Measurements from ENCODE around the gene ALDH3B1.

The ALDH3B1 gene

GRCh38 chr11:68071281-68072048 is 61.3 kb downstream of the ALDH3B1 start:
- Histone ChIP-seq H3K36me3 (replicated peaks; ENCODE audit: low read depth, low read length) (peaks cover 46% of the 10 kb centered on the region), H2AFZ (ENCODE audit: low read depth, low read length) (no peak overlapping the region), H3K4me2 (ENCODE audit: low read length) (peak overlapping the region; percentile 7; the same call in 1 of the 2 replicates), H3K9me3 (ENCODE audit: insufficient read depth, low read length) (no peaks in the 10 kb centered on the region), H3K27me3 (ENCODE audit: low read depth, low read length) (no peaks in the 10 kb centered on the region), H3K27ac (ENCODE audit: low read length) (peak overlapping the region; percentile 58), H3K4me3 (ENCODE audit: low read length) (no peak overlapping the region), H3K9ac (ENCODE audit: low read length) (no peak overlapping the region), H3K4me1 (ENCODE audit: low read length) (peaks cover 11% of the 10 kb centered on the region), H3K79me2 (ENCODE audit: low read length) (no peaks in the 10 kb centered on the region), H4K20me1 (ENCODE audit: insufficient read depth, low read length) (peaks cover 4% of the 10 kb centered on the region)
- TF ChIP-seq EZH2phosphoT487 (IDR thresholded peaks at IDR 0.05; ENCODE audit: low read depth) = no peak
- TF ChIP-seq, protein P1, sequence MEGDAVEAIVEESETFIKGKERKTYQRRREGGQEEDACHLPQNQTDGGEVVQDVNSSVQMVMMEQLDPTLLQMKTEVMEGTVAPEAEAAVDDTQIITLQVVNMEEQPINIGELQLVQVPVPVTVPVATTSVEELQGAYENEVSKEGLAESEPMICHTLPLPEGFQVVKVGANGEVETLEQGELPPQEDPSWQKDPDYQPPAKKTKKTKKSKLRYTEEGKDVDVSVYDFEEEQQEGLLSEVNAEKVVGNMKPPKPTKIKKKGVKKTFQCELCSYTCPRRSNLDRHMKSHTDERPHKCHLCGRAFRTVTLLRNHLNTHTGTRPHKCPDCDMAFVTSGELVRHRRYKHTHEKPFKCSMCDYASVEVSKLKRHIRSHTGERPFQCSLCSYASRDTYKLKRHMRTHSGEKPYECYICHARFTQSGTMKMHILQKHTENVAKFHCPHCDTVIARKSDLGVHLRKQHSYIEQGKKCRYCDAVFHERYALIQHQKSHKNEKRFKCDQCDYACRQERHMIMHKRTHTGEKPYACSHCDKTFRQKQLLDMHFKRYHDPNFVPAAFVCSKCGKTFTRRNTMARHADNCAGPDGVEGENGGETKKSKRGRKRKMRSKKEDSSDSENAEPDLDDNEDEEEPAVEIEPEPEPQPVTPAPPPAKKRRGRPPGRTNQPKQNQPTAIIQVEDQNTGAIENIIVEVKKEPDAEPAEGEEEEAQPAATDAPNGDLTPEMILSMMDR (IDR thresholded peaks at IDR 0.05; ENCODE audit: low read depth, low read length) = no peak

DNA sequence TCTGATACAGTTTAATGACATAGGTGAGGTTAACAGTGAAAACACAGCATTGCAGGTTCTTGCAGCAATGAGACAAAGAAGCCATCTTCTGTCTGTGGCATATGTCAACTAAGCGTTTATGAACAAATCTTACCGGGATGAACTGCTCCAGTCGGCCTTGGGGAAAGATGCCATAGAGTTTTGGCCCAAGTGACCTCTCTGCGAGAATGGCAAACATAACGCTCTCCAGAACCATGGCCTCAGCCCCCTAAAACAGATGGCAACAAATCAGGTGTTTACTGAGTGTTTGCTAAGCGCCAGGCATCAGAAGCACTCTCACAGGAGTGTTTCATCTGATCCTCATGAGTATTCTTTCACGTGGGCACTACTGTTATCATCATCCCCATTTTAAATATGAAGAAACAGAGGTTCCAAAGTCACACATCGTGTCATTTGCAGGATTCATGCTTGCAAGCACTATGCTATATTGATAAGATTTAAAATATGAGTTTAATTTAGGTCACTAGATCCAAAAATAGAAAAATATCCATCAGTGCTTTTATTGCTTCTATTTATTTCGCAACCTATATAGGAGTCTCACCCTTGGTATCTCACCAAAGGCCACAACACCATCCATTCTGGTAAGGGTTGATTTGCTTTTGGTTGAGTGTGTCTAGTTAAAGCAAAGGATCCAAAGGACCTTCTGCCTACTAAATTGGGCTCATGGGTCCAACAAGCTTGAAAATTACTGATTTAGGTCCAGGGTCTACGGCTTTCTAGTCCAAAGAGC is 64.6 kb downstream of the ALDH3B1 start:
- Histone ChIP-seq H3K9ac (ENCODE audit: low read length) (no peak overlapping the region), H3K27ac (ENCODE audit: low read length) (no peak overlapping the region), H3K4me3 (ENCODE audit: low read length) (no peak overlapping the region), H3K4me2 (ENCODE audit: low read length) (no peak overlapping the region), H3K36me3 (replicated peaks; ENCODE audit: low read depth, low read length) (peaks cover 36% of the 10 kb centered on the region), H3K27me3 (ENCODE audit: low read depth, low read length) (no peaks in the 10 kb centered on the region), H3K79me2 (ENCODE audit: low read length) (no peaks in the 10 kb centered on the region), H4K20me1 (ENCODE audit: insufficient read depth, low read length) (peaks cover 6% of the 10 kb centered on the region), H2AFZ (ENCODE audit: low read depth, low read length) (no peak overlapping the region), H3K9me3 (ENCODE audit: insufficient read depth, low read length) (no peaks in the 10 kb centered on the region), H3K4me1 (ENCODE audit: low read length) (peaks cover 11% of the 10 kb centered on the region)
- TF ChIP-seq EZH2phosphoT487 (IDR thresholded peaks at IDR 0.05; ENCODE audit: low read depth) = no peak

DNA sequence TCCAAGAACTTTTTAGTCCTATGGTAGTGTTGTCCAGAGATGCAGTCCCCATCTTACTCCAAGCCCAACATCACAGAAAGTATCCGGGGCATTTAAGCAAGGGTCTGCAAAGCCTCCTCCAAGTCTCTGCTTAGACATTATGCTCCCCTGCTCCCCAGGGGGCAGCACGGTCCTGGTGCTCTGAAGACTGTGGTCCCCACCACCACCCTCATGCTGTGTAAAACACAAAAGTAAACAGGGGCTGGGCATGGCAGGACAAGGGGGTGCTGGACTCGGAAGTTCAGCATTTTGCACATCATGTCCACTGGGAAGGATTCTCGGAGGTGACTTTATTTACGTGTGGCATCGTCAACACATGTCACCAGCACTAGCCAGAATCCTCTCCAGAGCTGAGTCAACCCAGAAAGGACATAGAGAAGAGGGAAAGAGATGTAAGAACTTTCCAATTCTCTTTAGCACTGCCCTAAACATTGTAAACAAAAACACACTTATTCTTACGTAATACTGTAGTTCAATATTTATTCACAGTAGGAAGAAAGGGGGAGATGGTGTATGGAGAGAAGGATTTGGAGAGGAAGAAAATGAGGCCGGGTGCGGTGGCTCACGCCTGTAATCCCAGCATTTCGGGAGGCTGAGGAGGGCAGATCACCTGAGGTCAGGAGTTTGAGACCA is 66.4 kb downstream of the ALDH3B1 start:
- peaks cover 6% of the 10 kb centered on the region for H4K20me1 ChIP-seq (ENCODE audit: insufficient read depth, low read length)
- peaks cover 6% of the 10 kb centered on the region for H3K4me1 ChIP-seq (ENCODE audit: low read length)
- no peak for TF ChIP-seq EZH2phosphoT487 (IDR thresholded peaks at IDR 0.05; ENCODE audit: low read depth)
- TF ChIP-seq, protein P1 (IDR thresholded peaks at IDR 0.05; ENCODE audit: low read depth, low read length) = peak; percentile 43
- no peak overlapping the region for H3K27ac ChIP-seq (ENCODE audit: low read length)
- H3K9ac ChIP-seq (ENCODE audit: low read length) = no peak overlapping the region
- no peak overlapping the region for H3K4me2 ChIP-seq (ENCODE audit: low read length)
- no peak overlapping the region for H3K4me3 ChIP-seq (ENCODE audit: low read length)
- H3K79me2 ChIP-seq (ENCODE audit: low read length) = peaks cover 6% of the 10 kb centered on the region; the same call in 1 of the 2 replicates
- H3K9me3 ChIP-seq (ENCODE audit: insufficient read depth, low read length) = no peaks in the 10 kb centered on the region
- H3K36me3 ChIP-seq (replicated peaks; ENCODE audit: low read depth, low read length) = peaks cover 37% of the 10 kb centered on the region
- no peaks in the 10 kb centered on the region for H3K27me3 ChIP-seq (ENCODE audit: low read depth, low read length)
- H2AFZ ChIP-seq (ENCODE audit: low read depth, low read length) = no peak overlapping the region

GRCh38 chr11:68077617-68078582 is 67.8 kb downstream of the ALDH3B1 start:
- H3K79me2 ChIP-seq (ENCODE audit: low read length) = peaks cover 6% of the 10 kb centered on the region; the same call in 1 of the 2 replicates
- H4K20me1 ChIP-seq (ENCODE audit: insufficient read depth, low read length) = peaks cover 6% of the 10 kb centered on the region; the same call in 1 of the 2 replicates
- TF ChIP-seq, protein P1 (IDR thresholded peaks at IDR 0.05; ENCODE audit: low read depth, low read length) = no peak
- TF ChIP-seq EZH2phosphoT487 (IDR thresholded peaks at IDR 0.05; ENCODE audit: low read depth) = no peak
- H3K4me3 ChIP-seq (ENCODE audit: low read length) = no peak overlapping the region
- no peak overlapping the region for H3K27ac ChIP-seq (ENCODE audit: low read length)
- no peaks in the 10 kb centered on the region for H3K4me1 ChIP-seq (ENCODE audit: low read length)
- no peaks in the 10 kb centered on the region for H3K27me3 ChIP-seq (ENCODE audit: low read depth, low read length)
- peaks cover 35% of the 10 kb centered on the region for H3K36me3 ChIP-seq (replicated peaks; ENCODE audit: low read depth, low read length)
- H3K9me3 ChIP-seq (ENCODE audit: insufficient read depth, low read length) = no peaks in the 10 kb centered on the region
- no peak overlapping the region for H3K4me2 ChIP-seq (ENCODE audit: low read length)
- no peak overlapping the region for H3K9ac ChIP-seq (ENCODE audit: low read length)
- H2AFZ ChIP-seq (ENCODE audit: low read depth, low read length) = no peak overlapping the region
